ENCODE results near the gene ZDHHC16.
"Not testable (repeated sequence)": the region's sequence is repeated elsewhere in the genome, so short reads cannot be mapped to it uniquely, and the experiment has no call there.

ZDHHC16 gene

DNA sequence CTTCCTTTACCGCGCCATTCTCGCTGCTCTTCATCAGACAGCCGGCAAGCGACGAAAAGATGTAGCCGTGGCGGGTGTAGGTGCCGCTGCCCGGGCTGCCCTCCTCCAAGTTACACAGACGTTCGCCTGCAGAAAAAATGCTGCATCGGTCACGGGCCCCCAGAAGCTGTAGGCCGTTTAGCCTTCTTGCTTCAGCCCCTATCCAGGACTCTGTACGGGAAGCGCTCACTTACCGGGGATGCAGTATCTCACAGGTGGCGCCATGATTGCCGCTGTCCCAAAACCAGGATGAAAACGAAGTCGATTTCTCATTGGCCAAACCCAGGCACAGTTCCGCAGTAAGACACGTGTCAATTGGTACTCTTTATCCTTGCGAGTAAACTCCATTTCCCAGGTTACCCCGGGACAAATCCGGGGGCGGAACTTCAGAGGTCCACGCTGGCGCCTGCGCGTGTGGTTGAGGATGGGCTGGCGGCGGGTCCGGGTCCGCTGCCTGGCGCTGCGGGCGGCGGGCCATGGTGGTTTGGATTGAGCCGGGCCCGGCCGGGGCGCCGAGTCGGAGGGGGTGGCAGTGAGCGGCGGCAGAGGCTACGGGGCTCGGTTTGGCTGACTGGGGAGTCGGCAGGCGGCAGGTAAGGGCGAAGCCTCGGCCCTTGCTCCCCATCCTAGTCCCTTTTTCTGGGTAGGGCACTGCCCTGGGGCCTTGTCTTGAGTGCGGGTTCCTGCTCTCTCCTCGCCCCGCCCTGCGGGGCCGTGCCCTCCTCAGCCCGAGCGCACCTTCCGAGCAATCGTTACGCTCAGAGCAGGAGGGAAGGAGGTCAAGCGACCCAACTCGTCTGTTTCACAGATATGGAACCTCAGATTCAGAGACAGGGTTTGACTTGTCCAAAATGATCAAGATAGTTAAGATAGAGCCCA is at the start of gene ZDHHC16, which contains the start of gene EXOSC1:
Gene ZDHHC16 (plus strand): TSS at position 454 of the 918 bp plus-strand sequence. CDS start 5,501 bp downstream, outside the sequence.
Gene EXOSC1 (minus strand): TSS at position 285 of the 918 bp plus-strand sequence. CDS start 21 bp downstream, at position 264.
- Mint-ChIP-seq H3K36me3 (peaks cover 12% of the 10 kb centered on the region), H3K27me3 (no peaks in the 10 kb centered on the region), H3K4me1 (peaks cover 63% of the 10 kb centered on the region), H3K4me3 (peak within 1 kb of the TSS; percentile 96), H3K9me3 (no peaks in the 10 kb centered on the region), H3K27ac (peak within 1 kb of the TSS; percentile 68)

DNA sequence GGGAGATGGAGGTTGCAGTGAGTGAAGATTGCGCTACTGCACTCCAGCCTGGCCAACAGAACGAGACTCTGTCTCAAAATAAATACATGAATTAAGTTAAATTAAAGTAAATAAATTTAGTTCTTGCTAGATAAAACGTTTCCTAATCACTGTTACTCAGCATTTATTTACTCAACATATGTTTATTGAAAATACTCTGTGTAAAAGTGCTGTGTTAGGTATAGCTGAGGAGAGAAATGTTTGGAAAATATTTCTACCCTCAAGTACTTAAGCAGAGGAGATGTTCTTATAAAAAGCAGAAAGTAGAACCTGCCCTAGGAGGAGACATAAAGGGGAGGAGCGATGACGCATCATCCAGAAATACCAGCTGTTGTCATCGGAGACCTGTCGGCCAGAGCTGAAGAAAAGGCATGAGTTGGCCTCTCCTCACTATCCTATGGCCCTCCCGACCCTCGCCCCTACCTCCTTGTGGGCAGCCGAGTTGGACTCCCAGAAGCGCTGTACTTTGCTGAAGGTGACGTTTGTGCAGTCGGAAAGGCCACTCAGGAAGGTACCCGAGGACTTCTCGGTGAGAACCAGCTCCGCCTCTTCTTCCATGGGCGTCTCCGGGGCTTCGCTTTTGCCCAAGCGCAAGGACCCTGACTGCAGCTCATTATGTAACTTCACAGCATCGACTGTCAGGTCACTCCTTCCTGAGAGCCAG is 46.0 kb upstream of the ZDHHC16 start:
- H3K27me3 Mint-ChIP-seq, result no peaks in the 10 kb centered on the region
- peaks cover 7% of the 10 kb centered on the region for H3K4me1 Mint-ChIP-seq
- H3K9me3 Mint-ChIP-seq, result no peaks in the 10 kb centered on the region
- H3K27ac Mint-ChIP-seq, result peak overlapping the region; percentile 94
- peaks cover 11% of the 10 kb centered on the region for H3K36me3 Mint-ChIP-seq
- peak overlapping the region; percentile 93 for H3K4me3 Mint-ChIP-seq

- Mint-ChIP-seq H3K9me3 (no peaks in the 10 kb centered on the region), H3K4me1 (peaks cover 7% of the 10 kb centered on the region), H3K4me3 (peak within 1 kb of the TSS; percentile 93), H3K27ac (peak within 1 kb of the TSS; percentile 94), H3K36me3 (peaks cover 10% of the 10 kb centered on the region), H3K27me3 (no peaks in the 10 kb centered on the region)
Measured at GRCh38 chr10:97400665-97401454, 45.1 kb upstream of the ZDHHC16 start, which contains the start of gene RRP12. TSS of gene RRP12 (minus strand) at chr10:97401340. CDS start at chr10:97401231, 109 bp downstream.

DNA sequence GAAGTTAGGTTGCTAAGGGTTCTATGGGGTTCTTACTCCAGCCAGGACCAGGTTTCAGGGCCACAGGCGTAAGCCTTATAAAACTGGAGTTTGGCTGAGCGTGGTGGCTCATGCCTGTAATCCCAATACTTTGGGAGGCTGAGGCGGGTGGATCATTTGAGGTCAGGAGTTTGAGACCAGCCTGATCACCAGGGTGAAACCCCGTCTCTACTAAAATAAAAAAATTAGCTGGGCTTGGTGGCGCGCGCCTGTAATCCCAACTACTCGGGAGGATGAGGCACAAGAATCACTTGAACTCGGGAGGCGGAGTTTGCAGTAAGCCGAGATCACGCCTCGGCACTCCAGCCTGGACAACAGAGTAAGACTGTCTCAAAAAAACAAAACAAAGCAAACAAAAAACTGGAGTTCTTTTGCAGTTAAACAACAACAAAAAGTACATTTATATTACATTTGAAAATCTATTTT is 44.5 kb upstream of the ZDHHC16 start:
- peak overlapping the region; percentile 94 for H3K27ac Mint-ChIP-seq
- H3K9me3 Mint-ChIP-seq, result no peaks in the 10 kb centered on the region
- H3K36me3 Mint-ChIP-seq, result peaks cover 5% of the 10 kb centered on the region
- no peaks in the 10 kb centered on the region for H3K27me3 Mint-ChIP-seq
- H3K4me3 Mint-ChIP-seq, result peak overlapping the region; percentile 93
- H3K4me1 Mint-ChIP-seq, result peaks cover 7% of the 10 kb centered on the region

- H3K36me3 Mint-ChIP-seq, result peaks cover 3% of the 10 kb centered on the region
- H3K27me3 Mint-ChIP-seq, result no peaks in the 10 kb centered on the region
- no peak overlapping the region for H3K27ac Mint-ChIP-seq
- no peak overlapping the region for H3K4me3 Mint-ChIP-seq
- peaks cover 16% of the 10 kb centered on the region for H3K4me1 Mint-ChIP-seq
- H3K9me3 Mint-ChIP-seq, result no peaks in the 10 kb centered on the region
Measured at GRCh38 chr10:97404044-97404443, 41.9 kb upstream of the ZDHHC16 start.

- no peak overlapping the region for H3K4me3 Mint-ChIP-seq
- H3K27me3 Mint-ChIP-seq, result no peaks in the 10 kb centered on the region
- H3K27ac Mint-ChIP-seq, result no peak overlapping the region
- H3K9me3 Mint-ChIP-seq, result no peaks in the 10 kb centered on the region
- H3K4me1 Mint-ChIP-seq, result peaks cover 14% of the 10 kb centered on the region
- H3K36me3 Mint-ChIP-seq, result no peaks in the 10 kb centered on the region
Measured at GRCh38 chr10:97406064-97406463, 39.9 kb upstream of the ZDHHC16 start.

DNA sequence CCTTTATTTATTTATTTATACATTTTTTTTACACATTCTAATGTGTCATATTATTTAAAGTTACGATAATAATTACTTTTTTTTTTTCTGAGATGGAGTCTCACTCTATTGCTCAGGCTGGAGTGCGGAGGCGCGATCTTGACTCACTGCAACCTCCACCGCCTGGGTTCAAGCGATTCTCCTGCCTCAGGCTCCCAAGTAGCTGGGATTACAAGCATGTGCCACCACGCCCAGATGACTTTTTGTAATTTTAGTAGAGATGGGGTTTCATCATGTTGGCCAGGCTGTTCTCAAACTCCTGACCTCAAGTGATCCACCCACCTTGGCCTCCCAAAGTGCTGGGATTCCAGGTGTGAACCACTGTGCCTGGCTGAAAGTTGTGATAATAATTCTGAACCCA is 39.5 kb upstream of the ZDHHC16 start:
- H3K27me3 Mint-ChIP-seq, H3K9me3 Mint-ChIP-seq, H3K4me3 Mint-ChIP-seq, H3K36me3 Mint-ChIP-seq, H3K27ac Mint-ChIP-seq: not testable (repeated sequence)
- peaks cover 10% of the 10 kb centered on the region for H3K4me1 Mint-ChIP-seq

DNA sequence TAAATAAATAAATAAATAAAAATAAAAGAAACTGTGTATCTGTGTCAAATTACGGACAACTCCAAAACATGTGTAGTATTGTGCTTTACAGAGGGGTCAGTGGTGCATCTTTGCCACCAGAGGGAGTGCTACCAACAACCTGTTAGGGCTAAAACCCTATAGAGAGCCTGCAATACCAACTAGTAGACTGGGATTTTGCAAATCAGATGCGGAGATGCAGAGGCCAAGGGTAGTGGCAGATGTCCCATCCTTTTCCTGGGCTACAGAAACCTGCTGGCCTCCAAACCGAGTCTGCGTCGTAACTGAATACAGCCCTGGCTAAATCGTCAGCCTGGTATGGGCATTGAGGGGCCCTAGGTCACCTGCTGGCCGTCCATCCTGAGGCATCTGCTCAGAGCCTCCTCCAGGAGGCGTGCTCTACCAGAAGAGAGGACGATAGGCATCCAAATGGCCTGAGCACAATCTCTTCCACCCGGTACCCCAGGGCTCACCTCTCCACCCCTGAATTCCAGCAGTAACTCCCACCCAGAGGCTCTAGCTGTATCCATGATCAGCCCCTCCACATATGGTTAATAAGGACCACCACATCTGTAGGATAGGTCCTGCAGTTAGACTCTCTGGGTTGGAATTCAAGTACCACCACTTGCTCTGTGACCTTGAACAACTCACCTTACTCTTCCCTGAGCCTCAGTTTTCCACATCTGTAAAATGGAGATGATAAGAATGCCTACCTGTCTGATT is 38.6 kb upstream of the ZDHHC16 start:
- H3K4me3 Mint-ChIP-seq, result peak overlapping the region; percentile 66
- no peaks in the 10 kb centered on the region for H3K36me3 Mint-ChIP-seq
- peaks cover 9% of the 10 kb centered on the region for H3K4me1 Mint-ChIP-seq
- no peak overlapping the region for H3K27ac Mint-ChIP-seq
- no peaks in the 10 kb centered on the region for H3K9me3 Mint-ChIP-seq
- H3K27me3 Mint-ChIP-seq, result no peaks in the 10 kb centered on the region

GRCh38 chr10:97407952-97408248 is 38.1 kb upstream of the ZDHHC16 start:
- no peaks in the 10 kb centered on the region for H3K9me3 Mint-ChIP-seq
- no peak overlapping the region for H3K27ac Mint-ChIP-seq
- peaks cover 15% of the 10 kb centered on the region for H3K4me1 Mint-ChIP-seq
- no peaks in the 10 kb centered on the region for H3K36me3 Mint-ChIP-seq
- H3K4me3 Mint-ChIP-seq, result peak overlapping the region; percentile 66
- no peaks in the 10 kb centered on the region for H3K27me3 Mint-ChIP-seq

GRCh38 chr10:97408496-97408992 is 37.4 kb upstream of the ZDHHC16 start:
- H3K36me3 Mint-ChIP-seq, result peaks cover 1% of the 10 kb centered on the region
- H3K27ac Mint-ChIP-seq, result no peak overlapping the region
- H3K9me3 Mint-ChIP-seq, result no peaks in the 10 kb centered on the region
- peaks cover 20% of the 10 kb centered on the region for H3K4me1 Mint-ChIP-seq
- H3K27me3 Mint-ChIP-seq, result no peaks in the 10 kb centered on the region
- H3K4me3 Mint-ChIP-seq, result no peak overlapping the region

GRCh38 chr10:97411406-97411805 is 34.6 kb upstream of the ZDHHC16 start:
- H3K36me3 Mint-ChIP-seq, result peaks cover 1% of the 10 kb centered on the region
- H3K27me3 Mint-ChIP-seq, result no peaks in the 10 kb centered on the region
- peaks cover 43% of the 10 kb centered on the region for H3K4me1 Mint-ChIP-seq
- no peaks in the 10 kb centered on the region for H3K9me3 Mint-ChIP-seq
- H3K4me3 Mint-ChIP-seq, result no peak overlapping the region
- no peak overlapping the region for H3K27ac Mint-ChIP-seq

- peak overlapping the region; percentile 76 for H3K27ac Mint-ChIP-seq
- H3K36me3 Mint-ChIP-seq, result peaks cover 1% of the 10 kb centered on the region
- H3K9me3 Mint-ChIP-seq, result no peaks in the 10 kb centered on the region
- peak overlapping the region; percentile 55 for H3K4me3 Mint-ChIP-seq
- peaks cover 48% of the 10 kb centered on the region for H3K4me1 Mint-ChIP-seq
- H3K27me3 Mint-ChIP-seq, result no peaks in the 10 kb centered on the region
Measured at GRCh38 chr10:97412891-97413304, 33.1 kb upstream of the ZDHHC16 start.

DNA sequence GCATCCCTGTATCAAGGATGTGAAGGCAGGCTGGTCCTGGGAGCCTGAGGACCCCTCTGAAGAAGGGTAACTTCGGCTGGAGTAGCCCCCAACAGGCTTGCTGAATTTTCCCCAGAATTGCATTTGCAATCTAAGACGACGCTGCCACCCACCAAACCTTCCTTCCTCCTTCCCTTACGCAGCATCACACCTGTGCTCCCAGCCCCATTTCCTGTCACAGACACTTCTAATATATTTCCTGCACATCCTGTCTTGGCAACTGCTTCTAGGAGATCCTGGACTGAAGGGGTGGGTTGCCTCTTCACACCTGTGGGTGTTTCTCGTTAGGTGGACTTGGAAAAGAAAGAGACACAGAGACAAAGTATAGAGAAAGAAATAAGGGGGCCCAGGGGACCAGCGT is 29.4 kb upstream of the ZDHHC16 start:
- peaks cover 69% of the 10 kb centered on the region for H3K4me1 Mint-ChIP-seq
- H3K27me3 Mint-ChIP-seq, result no peaks in the 10 kb centered on the region
- peak overlapping the region; percentile 94 for H3K27ac Mint-ChIP-seq
- no peaks in the 10 kb centered on the region for H3K9me3 Mint-ChIP-seq
- H3K4me3 Mint-ChIP-seq, result peak overlapping the region; percentile 64
- H3K36me3 Mint-ChIP-seq, result peaks cover 3% of the 10 kb centered on the region

GRCh38 chr10:97423757-97424098 is 22.2 kb upstream of the ZDHHC16 start:
- H3K27me3 Mint-ChIP-seq, H3K9me3 Mint-ChIP-seq: not testable (repeated sequence)
- peak overlapping the region; percentile 94 for H3K4me3 Mint-ChIP-seq
- peak overlapping the region; percentile 91 for H3K27ac Mint-ChIP-seq
- H3K4me1 Mint-ChIP-seq, result peaks cover 40% of the 10 kb centered on the region
- peaks cover 19% of the 10 kb centered on the region for H3K36me3 Mint-ChIP-seq
